ENCODE data around the gene ASF1B.

GRCh38 chr19:14119644-14120496 lies 16.5 kb downstream of the ASF1B start:
- TF ChIP-seq CTCF (IDR thresholded peaks at IDR 0.05) (no peak), ZNF512 (CRISPR knock-in tag; IDR thresholded peaks at IDR 0.05; ENCODE audit: borderline replicate concordance) (no peak)

Data from WTC11 (cell line).